GM10248 (cell line): ENCODE results near the gene HS3ST1.

ENCODE experiments used
- CTCF ChIA-PET: fragments of 300-600 bp; sonication (Branson Sonifier 250); formaldehyde crosslinking; extraction: SDS; loops from one replicate; lab custom pipeline; 2021; ENCODE audit warnings: antibody characterized with exemption; lab: Yijun Ruan, JAX
- POLR2A ChIA-PET: fragments of 350-650 bp; sonication (Branson Sonifier 250); formaldehyde crosslinking; extraction: SDS; loops from one replicate; lab custom pipeline; 2020; ENCODE audit warnings: antibody characterized with exemption; lab: Yijun Ruan, JAX
- DNase-seq: peaks from one replicate; pipeline ENCODE4 v3.0.0; 2012; ENCODE audit errors: extremely low spot score
- CTCF ChIP-seq: IDR thresholded peaks from 2 replicates; pipeline ENCODE4 v1.5.1; 2012; ENCODE audit warnings: mild to moderate bottlenecking, low read depth; ENCODE audit errors: extremely low read depth, missing control alignments, control extremely low read depth

HS3ST1 gene

DNA sequence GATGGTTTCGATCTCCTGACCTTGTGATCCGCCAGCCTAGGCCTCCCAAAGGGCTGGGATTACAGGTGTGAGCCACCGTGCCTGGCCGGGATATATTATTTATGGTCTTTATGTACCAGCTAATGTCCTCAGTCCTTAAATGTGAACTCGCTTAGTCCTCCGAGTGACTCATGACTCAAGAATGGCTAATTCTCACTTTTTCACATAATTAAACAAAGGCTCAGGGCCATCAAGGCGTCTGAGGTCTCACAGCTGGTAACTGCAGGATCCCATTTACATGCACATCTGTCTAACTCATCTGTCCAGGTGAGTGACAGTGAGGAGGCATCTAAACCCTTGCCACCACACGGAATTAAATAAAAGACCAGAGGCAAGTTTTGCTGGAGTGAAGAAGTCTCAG, 73.5 kb downstream of the HS3ST1 start:
- CTCF ChIA-PET, result interaction anchor here (1.6 kb wide), 1 partner anchor 11 kb away, joined by 3 read pairs; no protein-coding TSS in a partner anchor
- TF ChIP-seq CTCF, result no peak
- POLR2A ChIA-PET, result no interaction called here
- DNase-seq, result no peak

- no peak for TF ChIP-seq CTCF
- CTCF ChIA-PET, result interaction anchor here (0.7 to 1.6 kb wide), 2 partner anchors 12 to 31 kb away, joined by 3 read pairs; no protein-coding TSS in a partner anchor
- no peak for DNase-seq
- POLR2A ChIA-PET, result no interaction called here
These were observed 74.2 kb downstream of the HS3ST1 start for GRCh38 chr4:11354531-11354930.

- CTCF ChIA-PET, result no interaction called here
- TF ChIP-seq CTCF, result no peak
- no peak for DNase-seq
- POLR2A ChIA-PET, result no interaction called here
These were observed 80.1 kb downstream of the HS3ST1 start for GRCh38 chr4:11348449-11349088.

- TF ChIP-seq CTCF, result no peak
- ChIA-PET CTCF (no interaction called here), POLR2A (no interaction called here)
- no peak for DNase-seq
These were observed 83.8 kb downstream of the HS3ST1 start for GRCh38 chr4:11344916-11345315.

DNA sequence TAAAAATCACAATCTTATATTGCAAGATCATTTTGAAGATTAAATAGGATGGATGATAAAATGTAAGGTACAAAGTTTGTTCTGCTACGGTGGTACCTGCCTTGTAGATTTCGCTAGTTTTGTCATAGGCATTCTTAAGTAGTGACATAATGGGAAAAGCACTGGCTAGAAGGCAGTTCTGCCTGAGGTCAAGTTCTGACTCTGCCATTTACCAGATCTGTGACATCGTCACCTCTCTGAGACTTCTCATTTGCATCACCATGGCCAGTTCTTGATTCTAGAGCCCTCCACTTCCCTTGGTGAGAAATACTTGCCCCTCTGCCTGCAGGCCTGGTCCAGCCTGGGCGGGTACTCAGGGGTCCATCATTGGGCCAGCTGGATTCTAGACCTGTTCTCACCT, 85.2 kb downstream of the HS3ST1 start:
- CTCF ChIA-PET, result no interaction called here
- POLR2A ChIA-PET, result no interaction called here
- DNase-seq, result no peak
- TF ChIP-seq CTCF, result no peak
